ENCODE measurements around the gene EVI5L. TPM values are rescaled to one million over a fixed set of nuclear protein-coding genes. Genes with fewer than 3 reads are reported as not detected.
A peak's percentile ranks its signal among the peaks of the same experiment; 100 is the strongest.

Gene EVI5L
- total RNA-seq, 1 experiment from 2014 or later = 6.8 TPM

GRCh38 chr19:7859831-7860713 lies 30.1 kb downstream of the EVI5L start:
- DNase-seq (ENCODE audit: low read depth) = no peak

- DNase-seq (ENCODE audit: low read depth) = no peak
Observed at GRCh38 chr19:7860714-7861618, 30.9 kb downstream of the EVI5L start.

- DNase-seq (ENCODE audit: low read depth) = no peak
Observed at GRCh38 chr19:7861619-7862412, 31.8 kb downstream of the EVI5L start.

DNA sequence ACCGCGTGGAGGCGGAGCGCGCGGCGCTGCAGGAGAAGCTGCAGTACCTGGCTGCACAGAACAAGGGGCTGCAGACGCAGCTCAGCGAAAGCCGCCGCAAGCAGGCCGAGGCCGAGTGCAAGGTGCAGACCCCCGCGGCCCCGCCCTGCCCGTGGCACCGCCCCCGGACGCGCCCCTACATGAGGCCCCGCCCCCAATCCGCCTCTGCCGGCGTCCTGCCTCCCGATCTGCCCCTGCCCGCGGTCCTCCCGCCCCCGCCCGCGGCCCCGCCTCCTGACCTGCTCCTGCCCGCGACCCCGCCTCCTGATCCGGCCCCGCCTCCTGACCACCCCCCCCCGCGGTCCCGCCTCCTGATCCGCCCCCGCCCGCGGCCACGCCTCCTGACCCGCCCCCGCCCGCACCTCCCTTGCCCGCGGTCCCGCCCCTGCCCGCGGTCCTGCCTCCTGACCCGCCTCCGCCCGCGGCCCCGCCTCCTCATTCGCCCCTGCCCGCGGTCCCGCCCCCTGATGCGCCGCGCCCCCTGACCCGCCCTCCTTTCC lies 32.5 kb downstream of the EVI5L start:
- DNase-seq (ENCODE audit: low read depth) = no peak

GRCh38 chr19:7863157-7863970 lies 33.3 kb downstream of the EVI5L start:
- DNase-seq (ENCODE audit: low read depth) = no peak

- DNase-seq (ENCODE audit: low read depth) = no peak
Observed at GRCh38 chr19:7863971-7864689, 34.1 kb downstream of the EVI5L start.

DNA sequence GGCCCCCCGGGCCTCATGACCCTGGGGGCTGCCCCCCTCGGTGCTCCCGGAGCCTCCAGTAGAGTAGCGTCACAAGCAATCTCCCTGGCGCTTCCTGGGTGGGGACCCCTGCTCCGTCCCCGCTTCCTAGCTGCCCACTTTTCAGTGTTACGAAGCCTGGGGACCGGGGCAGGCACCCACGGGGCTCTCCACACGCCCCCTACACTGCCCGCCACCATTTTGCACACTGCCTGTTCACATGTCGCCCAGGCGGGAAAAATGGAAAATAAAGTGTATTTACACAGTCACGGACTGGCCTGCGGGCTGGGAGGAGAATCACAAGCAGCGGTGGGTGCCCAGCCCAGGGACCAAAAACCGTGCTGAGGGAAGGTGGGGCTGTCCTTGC lies 34.7 kb downstream of the EVI5L start:
- DNase-seq (ENCODE audit: low read depth) = no peak

DNA sequence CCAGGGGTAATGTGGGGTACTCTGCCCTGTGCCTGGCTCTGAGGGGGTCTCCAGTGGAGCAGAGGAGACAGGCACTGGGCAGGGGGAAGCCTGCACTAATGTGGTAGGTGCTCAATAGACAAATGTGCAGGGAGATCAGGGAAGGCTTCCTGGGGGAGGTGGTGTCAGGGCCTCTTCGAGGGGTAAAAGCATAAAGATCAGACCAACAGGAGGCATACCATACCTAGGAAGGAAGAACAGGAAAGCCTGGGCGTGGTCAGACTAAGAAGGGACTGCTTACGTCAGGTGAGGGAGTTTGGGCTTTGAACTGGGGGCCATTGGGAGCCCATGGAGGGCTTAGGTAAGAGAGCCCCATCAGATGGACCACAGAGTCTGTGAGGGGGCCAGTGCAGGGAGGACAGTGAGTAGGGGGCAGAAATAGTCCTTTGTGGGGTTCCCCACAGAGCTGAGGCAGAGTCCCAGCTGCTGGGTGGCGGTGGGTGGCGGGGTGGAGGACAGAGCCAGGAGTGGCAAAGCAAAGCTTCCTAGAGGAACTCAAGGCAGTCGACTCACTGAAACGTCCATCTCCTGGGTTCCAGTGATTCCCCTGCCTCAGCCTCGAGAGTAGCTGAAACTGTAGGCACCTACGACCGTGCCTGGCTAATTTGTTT lies 35.4 kb downstream of the EVI5L start:
- no peak for DNase-seq (ENCODE audit: low read depth)

GRCh38 chr19:7866399-7867091 lies 36.5 kb downstream of the EVI5L start:
- DNase-seq (ENCODE audit: low read depth) = no peak

DNA sequence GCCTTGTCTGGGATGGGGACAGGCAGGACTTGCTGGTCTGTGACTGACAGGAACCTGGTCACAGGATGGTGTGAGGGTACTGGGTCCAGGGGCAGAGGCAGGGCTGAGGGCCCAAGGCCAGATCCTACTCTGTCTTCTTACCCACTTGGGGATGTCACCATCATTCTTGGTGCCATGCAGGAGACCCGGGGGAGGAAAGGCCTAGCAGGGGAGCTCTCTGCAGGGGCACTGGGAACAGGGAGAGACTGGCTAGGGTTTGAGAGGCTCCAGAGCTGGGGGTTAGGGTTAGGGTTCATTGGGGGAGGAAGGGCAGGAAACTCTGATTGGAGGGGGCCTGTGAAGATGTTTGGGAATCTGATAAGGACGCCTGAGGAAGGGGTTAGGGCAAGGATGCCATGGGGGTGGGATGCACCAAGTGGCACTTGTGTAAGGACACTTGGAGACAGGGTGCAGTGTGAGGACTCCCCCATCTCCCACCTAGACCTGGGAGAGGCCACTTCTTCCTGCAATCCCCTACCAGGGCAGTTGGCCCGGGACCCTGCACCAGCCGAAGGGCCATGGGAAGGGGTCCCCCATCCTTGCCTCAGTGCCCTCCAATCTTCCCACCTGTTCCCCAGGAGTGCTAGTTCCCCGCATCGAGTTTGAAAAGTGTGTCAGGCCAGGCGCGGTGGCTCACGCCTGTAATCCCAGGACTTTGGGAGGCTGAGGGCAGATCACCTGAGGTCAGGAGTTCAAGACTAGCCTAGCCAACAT lies 37.2 kb downstream of the EVI5L start:
- DNase-seq (ENCODE audit: low read depth) = no peak

DNA sequence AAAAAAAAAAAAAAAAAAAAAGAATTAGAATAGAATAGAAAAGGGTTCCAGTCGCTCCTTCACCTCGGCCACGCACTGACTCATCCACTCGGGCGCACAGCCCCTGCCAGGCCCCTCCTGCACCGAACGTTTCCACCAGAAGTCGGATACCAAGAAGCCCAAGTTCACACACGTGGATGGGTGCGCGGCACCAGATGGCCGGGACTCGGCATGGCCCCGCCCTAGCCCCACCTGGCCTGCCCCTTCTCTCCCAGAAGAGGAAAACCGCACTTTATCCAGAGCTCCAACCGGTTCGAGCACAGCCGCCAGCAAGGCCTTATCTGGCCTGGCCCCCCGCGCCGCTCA lies 38.3 kb downstream of the EVI5L start:
- peak; percentile 25 for DNase-seq (ENCODE audit: low read depth)

- DNase-seq (ENCODE audit: low read depth) = peak; percentile 68
Observed at GRCh38 chr19:7868671-7869452, 38.8 kb downstream of the EVI5L start.

DNA sequence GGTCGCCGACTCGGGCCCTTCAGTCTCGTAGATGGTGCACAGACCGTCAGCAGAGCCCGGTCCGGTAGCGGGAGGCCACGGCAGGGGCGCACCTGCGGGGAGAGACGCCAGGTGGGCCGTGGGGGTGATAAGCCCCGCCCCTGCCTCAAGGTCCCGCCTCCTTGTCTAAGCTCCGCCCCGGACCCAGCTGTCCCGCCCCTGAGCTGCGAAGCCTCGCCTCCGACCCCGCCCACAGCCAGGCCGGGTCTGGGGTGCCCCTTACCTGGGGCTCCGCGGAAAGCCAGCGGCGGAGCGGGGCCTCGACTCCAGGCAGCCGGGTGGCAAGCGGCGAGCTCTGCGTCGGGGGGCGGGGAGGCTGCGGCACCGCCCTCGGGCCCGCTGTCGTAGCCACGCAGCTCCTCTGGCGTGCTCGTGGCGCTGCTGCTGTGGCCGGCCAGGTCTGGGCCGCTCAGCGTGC lies 39.5 kb downstream of the EVI5L start:
- DNase-seq (ENCODE audit: low read depth) = peak; percentile 48

- DNase-seq (ENCODE audit: low read depth) = peak; percentile 58
Observed at GRCh38 chr19:7869910-7870511, 40.0 kb downstream of the EVI5L start.

DNA sequence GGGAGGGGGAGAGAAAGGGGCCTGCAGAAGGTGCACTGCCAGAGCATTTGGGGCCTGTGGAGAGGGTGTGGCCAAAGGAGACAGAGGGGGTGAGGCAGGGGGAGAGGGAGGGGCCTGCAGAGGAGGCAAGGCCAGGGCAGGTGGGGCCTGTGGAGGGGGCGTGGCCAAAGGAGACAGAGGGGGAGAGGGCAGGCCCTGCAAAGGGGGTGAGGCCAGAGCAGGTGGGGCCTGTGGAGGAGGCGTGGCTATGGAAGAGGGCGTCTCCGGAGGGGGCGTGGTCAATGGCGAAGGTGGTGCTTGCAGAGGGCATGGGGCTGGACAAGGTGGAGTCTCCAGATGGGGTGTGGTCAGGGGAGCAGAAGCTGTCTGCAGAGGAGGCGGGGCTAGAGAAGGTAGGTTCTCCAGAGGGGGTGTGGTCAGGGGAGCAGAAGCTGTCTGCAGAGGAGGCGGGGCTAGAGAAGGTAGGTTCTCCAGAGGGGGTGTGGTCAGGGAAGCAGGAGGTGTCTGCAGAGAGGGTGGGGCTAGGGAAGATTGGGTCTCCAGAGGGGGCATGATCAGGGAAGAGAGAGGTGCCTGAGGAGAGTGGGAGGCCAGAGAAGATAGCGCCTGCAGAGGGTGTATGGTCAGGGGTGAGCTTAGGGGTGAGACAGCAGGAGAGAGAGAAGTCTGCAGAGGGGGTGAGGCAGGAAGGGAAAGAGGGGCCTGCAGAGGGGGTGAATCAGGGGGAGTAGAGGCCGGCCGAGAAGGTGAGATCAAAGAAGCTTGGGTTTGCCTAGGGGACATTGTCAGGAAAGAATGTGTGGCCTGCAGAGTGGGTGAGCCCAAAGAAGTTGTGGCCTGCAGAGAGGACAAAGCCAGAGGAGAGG lies 40.8 kb downstream of the EVI5L start:
- peak; percentile 72 for DNase-seq (ENCODE audit: low read depth)
